SK-N-SH treated with all-trans-retinoic acid at 6 μM for 48 hours (cell line): Measurements from ENCODE around the gene PPP1R17.

ENCODE experiments used
- ATAC-seq: fragments of 200-7000 bp; cut with Tn5 transposase; 3 replicates; pipeline ENCODE4 v1.9.1; 2020; ENCODE audit warnings: mild to moderate bottlenecking, moderate library complexity
- ARNTL ChIP-seq: fragments of 450-650 bp; formaldehyde crosslinking; IDR thresholded peaks from 2 replicates; pipeline ENCODE4 v1.5.0; 2020; ENCODE audit warnings: low read depth, mild to moderate bottlenecking, moderate library complexity, borderline replicate concordance
- CSDC2 ChIP-seq: fragments of 250-450 bp; sonication (Bioruptor Pico); IDR thresholded peaks from 2 replicates; pipeline ENCODE4 v1.5.0; 2020; ENCODE audit warnings: mild to moderate bottlenecking, moderate library complexity
- ESRRG ChIP-seq: fragments of 250-450 bp; sonication (Bioruptor Pico); IDR thresholded peaks from 2 replicates; pipeline ENCODE4 v1.6.1; 2021; ENCODE audit warnings: mild to moderate bottlenecking
- GLIS3 ChIP-seq: fragments of 250-450 bp; sonication (Bioruptor Pico); IDR thresholded peaks from 2 replicates; pipeline ENCODE4 v1.5.0; 2020; ENCODE audit warnings: mild to moderate bottlenecking, moderate library complexity
- ISL1 ChIP-seq: fragments of 250-450 bp; sonication (Bioruptor Pico); IDR thresholded peaks from 2 replicates; pipeline ENCODE4 v2.1.2; 2022; ENCODE audit warnings: mild to moderate bottlenecking, moderate library complexity
- OSR1 ChIP-seq: fragments of 250-450 bp; sonication (Bioruptor Pico); IDR thresholded peaks from 2 replicates; pipeline ENCODE4 v1.8.0; 2022; ENCODE audit warnings: moderate library complexity, mild to moderate bottlenecking, inconsistent platforms
- PATZ1 ChIP-seq: fragments of 250-450 bp; sonication (Bioruptor Pico); IDR thresholded peaks from 2 replicates; pipeline ENCODE4 v1.8.0; 2020; ENCODE audit warnings: mild to moderate bottlenecking, moderate library complexity, borderline replicate concordance
- PPARA ChIP-seq: fragments of 250-450 bp; sonication (Bioruptor Pico); IDR thresholded peaks from 2 replicates; pipeline ENCODE4 v1.5.0; 2020; ENCODE audit warnings: mild to moderate bottlenecking, borderline replicate concordance
- RARB ChIP-seq: fragments of 250-450 bp; sonication (Bioruptor Pico); IDR thresholded peaks from 2 replicates; pipeline ENCODE4 v1.8.0; 2021; ENCODE audit warnings: mild to moderate bottlenecking, moderate library complexity
- SNAI2 ChIP-seq: fragments of 250-450 bp; sonication (Bioruptor Pico); IDR thresholded peaks from 2 replicates; pipeline ENCODE4 v1.5.0; 2020; ENCODE audit warnings: mild to moderate bottlenecking, moderate library complexity
- TCF4 ChIP-seq: fragments of 250-450 bp; sonication (Bioruptor Pico); IDR thresholded peaks from 2 replicates; pipeline ENCODE4 v1.8.0; 2021; ENCODE audit warnings: mild to moderate bottlenecking, moderate library complexity, borderline replicate concordance
- TOX ChIP-seq: fragments of 250-450 bp; sonication (Bioruptor Pico); IDR thresholded peaks from 2 replicates; pipeline ENCODE4 v1.8.0; 2021; ENCODE audit warnings: mild to moderate bottlenecking, moderate library complexity, borderline replicate concordance
- ZC3H10 ChIP-seq: fragments of 250-450 bp; sonication (Bioruptor Pico); IDR thresholded peaks from 2 replicates; pipeline ENCODE4 v1.5.1; 2021; ENCODE audit warnings: mild to moderate bottlenecking, moderate library complexity
- ZFP3 ChIP-seq: fragments of 250-450 bp; sonication (Bioruptor Pico); IDR thresholded peaks from 2 replicates; pipeline ENCODE4 v1.5.0; 2020; ENCODE audit warnings: mild to moderate bottlenecking, moderate library complexity
- ZFP30 ChIP-seq: fragments of 450-650 bp; formaldehyde crosslinking; IDR thresholded peaks from 2 replicates; pipeline ENCODE4 v1.5.0; 2022; ENCODE audit warnings: mild to moderate bottlenecking, moderate library complexity
- ZNF565 ChIP-seq: fragments of 450-650 bp; formaldehyde crosslinking; conservative IDR thresholded peaks from 2 replicates; pipeline ENCODE4 v1.5.0; 2020; ENCODE audit warnings: low read depth, mild to moderate bottlenecking, moderate library complexity
- ZNF70 ChIP-seq: fragments of 450-650 bp; formaldehyde crosslinking; IDR thresholded peaks from 2 replicates; pipeline ENCODE4 v1.5.0; 2020; ENCODE audit warnings: mild to moderate bottlenecking, moderate library complexity
- ZNF8 ChIP-seq: fragments of 450-650 bp; formaldehyde crosslinking; IDR thresholded peaks from 2 replicates; pipeline ENCODE4 v1.5.0; 2020; ENCODE audit warnings: mild to moderate bottlenecking, moderate library complexity
- TF ChIP-seq, protein P1 (sequence below): fragments of 250-450 bp; sonication (Bioruptor Pico); IDR thresholded peaks from 2 replicates; pipeline ENCODE4 v1.5.1; 2020; ENCODE audit warnings: low read depth, mild to moderate bottlenecking, moderate library complexity
- TF ChIP-seq, protein P2 (sequence below): fragments of 250-450 bp; sonication (Bioruptor Pico); IDR thresholded peaks from 2 replicates; pipeline ENCODE4 v1.8.0; 2021; ENCODE audit warnings: low read depth, mild to moderate bottlenecking, moderate library complexity, borderline replicate concordance
- TF ChIP-seq, protein P3 (sequence below): fragments of 250-450 bp; sonication (Bioruptor Pico); IDR thresholded peaks from 2 replicates; pipeline ENCODE4 v1.5.0; 2020; ENCODE audit warnings: mild to moderate bottlenecking, moderate library complexity
- TF ChIP-seq, protein P4 (sequence below): fragments of 250-450 bp; sonication (Bioruptor Pico); IDR thresholded peaks from 2 replicates; pipeline ENCODE4 v1.5.1; 2021; ENCODE audit warnings: mild to moderate bottlenecking, moderate library complexity

PPP1R17 gene

DNA sequence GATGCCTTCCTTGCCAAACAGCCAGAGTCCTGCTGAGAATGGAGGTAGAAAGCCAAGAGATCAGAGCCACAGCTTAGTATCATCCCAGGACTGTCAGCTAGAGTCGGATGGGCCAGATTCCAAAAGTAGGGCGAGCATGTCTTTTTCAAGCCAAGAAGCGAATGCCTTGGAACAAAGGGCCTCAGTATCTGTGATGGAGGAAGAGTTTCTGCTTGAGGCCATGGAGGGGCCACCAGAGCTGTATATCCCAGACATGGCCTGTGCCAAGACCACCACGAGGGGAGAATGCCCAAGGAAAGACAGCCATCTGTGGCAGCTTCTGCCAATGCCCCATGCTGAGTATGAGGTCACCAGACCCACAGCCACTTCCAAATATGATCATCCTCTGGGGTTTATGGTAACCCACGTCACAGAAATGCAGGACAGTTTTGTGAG lies 44.3 kb upstream of the PPP1R17 start:
- TF ChIP-seq ESRRG (CRISPR knock-in tag), result no peak
- no peak for TF ChIP-seq ZNF565 (CRISPR knock-in tag)
- no peak for TF ChIP-seq ZFP3 (CRISPR knock-in tag)
- no peak for TF ChIP-seq ZNF8 (CRISPR knock-in tag)
- no peak for TF ChIP-seq CSDC2
- no peak for TF ChIP-seq ZNF70 (CRISPR knock-in tag)
- TF ChIP-seq, protein P1, sequence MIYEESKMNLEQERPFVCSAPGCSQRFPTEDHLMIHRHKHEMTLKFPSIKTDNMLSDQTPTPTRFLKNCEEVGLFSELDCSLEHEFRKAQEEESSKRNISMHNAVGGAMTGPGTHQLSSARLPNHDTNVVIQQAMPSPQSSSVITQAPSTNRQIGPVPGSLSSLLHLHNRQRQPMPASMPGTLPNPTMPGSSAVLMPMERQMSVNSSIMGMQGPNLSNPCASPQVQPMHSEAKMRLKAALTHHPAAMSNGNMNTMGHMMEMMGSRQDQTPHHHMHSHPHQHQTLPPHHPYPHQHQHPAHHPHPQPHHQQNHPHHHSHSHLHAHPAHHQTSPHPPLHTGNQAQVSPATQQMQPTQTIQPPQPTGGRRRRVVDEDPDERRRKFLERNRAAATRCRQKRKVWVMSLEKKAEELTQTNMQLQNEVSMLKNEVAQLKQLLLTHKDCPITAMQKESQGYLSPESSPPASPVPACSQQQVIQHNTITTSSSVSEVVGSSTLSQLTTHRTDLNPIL (CRISPR knock-in tag), result no peak
- no peak for TF ChIP-seq ZC3H10
- no peak for TF ChIP-seq TCF4 (CRISPR knock-in tag)
- TF ChIP-seq PPARA, result no peak
- no peak for TF ChIP-seq ISL1 (CRISPR knock-in tag)
- no peak for TF ChIP-seq RARB (CRISPR knock-in tag)
- TF ChIP-seq OSR1 (CRISPR knock-in tag), result no peak
- TF ChIP-seq PATZ1 (CRISPR knock-in tag), result no peak
- TF ChIP-seq SNAI2 (CRISPR knock-in tag), result no peak
- TF ChIP-seq ZFP30, result no peak
- TF ChIP-seq, protein P2, sequence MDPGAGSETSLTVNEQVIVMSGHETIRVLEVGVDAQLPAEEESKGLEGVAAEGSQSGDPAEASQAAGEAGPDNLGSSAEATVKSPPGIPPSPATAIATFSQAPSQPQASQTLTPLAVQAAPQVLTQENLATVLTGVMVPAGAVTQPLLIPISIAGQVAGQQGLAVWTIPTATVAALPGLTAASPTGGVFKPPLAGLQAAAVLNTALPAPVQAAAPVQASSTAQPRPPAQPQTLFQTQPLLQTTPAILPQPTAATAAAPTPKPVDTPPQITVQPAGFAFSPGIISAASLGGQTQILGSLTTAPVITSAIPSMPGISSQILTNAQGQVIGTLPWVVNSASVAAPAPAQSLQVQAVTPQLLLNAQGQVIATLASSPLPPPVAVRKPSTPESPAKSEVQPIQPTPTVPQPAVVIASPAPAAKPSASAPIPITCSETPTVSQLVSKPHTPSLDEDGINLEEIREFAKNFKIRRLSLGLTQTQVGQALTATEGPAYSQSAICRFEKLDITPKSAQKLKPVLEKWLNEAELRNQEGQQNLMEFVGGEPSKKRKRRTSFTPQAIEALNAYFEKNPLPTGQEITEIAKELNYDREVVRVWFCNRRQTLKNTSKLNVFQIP (CRISPR knock-in tag), result no peak
- TF ChIP-seq, protein P3, sequence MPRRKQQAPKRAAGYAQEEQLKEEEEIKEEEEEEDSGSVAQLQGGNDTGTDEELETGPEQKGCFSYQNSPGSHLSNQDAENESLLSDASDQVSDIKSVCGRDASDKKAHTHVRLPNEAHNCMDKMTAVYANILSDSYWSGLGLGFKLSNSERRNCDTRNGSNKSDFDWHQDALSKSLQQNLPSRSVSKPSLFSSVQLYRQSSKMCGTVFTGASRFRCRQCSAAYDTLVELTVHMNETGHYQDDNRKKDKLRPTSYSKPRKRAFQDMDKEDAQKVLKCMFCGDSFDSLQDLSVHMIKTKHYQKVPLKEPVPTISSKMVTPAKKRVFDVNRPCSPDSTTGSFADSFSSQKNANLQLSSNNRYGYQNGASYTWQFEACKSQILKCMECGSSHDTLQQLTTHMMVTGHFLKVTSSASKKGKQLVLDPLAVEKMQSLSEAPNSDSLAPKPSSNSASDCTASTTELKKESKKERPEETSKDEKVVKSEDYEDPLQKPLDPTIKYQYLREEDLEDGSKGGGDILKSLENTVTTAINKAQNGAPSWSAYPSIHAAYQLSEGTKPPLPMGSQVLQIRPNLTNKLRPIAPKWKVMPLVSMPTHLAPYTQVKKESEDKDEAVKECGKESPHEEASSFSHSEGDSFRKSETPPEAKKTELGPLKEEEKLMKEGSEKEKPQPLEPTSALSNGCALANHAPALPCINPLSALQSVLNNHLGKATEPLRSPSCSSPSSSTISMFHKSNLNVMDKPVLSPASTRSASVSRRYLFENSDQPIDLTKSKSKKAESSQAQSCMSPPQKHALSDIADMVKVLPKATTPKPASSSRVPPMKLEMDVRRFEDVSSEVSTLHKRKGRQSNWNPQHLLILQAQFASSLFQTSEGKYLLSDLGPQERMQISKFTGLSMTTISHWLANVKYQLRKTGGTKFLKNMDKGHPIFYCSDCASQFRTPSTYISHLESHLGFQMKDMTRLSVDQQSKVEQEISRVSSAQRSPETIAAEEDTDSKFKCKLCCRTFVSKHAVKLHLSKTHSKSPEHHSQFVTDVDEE (CRISPR knock-in tag), result no peak
- TF ChIP-seq, protein P4, sequence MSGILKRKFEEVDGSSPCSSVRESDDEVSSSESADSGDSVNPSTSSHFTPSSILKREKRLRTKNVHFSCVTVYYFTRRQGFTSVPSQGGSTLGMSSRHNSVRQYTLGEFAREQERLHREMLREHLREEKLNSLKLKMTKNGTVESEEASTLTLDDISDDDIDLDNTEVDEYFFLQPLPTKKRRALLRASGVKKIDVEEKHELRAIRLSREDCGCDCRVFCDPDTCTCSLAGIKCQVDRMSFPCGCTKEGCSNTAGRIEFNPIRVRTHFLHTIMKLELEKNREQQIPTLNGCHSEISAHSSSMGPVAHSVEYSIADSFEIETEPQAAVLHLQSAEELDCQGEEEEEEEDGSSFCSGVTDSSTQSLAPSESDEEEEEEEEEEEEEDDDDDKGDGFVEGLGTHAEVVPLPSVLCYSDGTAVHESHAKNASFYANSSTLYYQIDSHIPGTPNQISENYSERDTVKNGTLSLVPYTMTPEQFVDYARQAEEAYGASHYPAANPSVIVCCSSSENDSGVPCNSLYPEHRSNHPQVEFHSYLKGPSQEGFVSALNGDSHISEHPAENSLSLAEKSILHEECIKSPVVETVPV, result no peak
- ATAC-seq, result no peak

- ATAC-seq, result no peak
- TF ChIP-seq OSR1 (CRISPR knock-in tag) (no peak), PATZ1 (CRISPR knock-in tag) (no peak)
Measured at GRCh38 chr7:31646942-31647341, 40.1 kb upstream of the PPP1R17 start.

DNA sequence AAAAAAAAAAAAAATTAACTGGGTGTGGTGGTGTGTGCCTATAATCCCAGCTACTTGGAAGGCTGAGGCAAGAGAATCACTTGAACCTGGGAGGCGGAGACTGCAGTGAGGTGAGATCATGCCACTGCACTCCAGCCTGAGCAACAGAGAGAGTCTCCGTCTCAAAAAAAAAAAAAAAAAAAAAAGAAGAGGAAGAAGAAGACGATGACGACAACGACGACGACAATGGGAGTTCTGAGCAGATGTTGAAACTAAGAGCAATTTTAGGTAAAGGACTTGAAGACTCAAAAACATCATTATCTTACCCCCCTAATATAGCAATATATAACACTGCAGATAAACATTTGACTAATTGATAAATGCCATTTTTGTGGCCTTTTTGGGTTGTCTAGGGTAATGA lies 39.5 kb upstream of the PPP1R17 start:
- no peak for ATAC-seq
- TF ChIP-seq, protein P2 (CRISPR knock-in tag), result no peak
- TF ChIP-seq TCF4 (CRISPR knock-in tag), result no peak
- TF ChIP-seq PATZ1 (CRISPR knock-in tag), result no peak
- no peak for TF ChIP-seq ZNF565 (CRISPR knock-in tag)
- TF ChIP-seq ESRRG (CRISPR knock-in tag), result no peak
- TF ChIP-seq PPARA, result no peak
- no peak for TF ChIP-seq TOX
- no peak for TF ChIP-seq ARNTL (CRISPR knock-in tag)
- TF ChIP-seq GLIS3 (CRISPR knock-in tag), result no peak
- TF ChIP-seq, protein P4, result no peak
